SU-DHL-6 (cell line): ENCODE results near the gene ATP2A3.

ENCODE experiments used
- EZH2phosphoT487 ChIP-seq: fragments of 200-600 bp; sonication (generic), shearing (Covaris generic); conservative IDR thresholded peaks from 2 replicates; pipeline ENCODE4 v1.6.1; 2018; ENCODE audit warnings: mild to moderate bottlenecking, antibody characterized with exemption, low read length, moderate library complexity, mixed read lengths
- TF ChIP-seq, protein P1 (sequence below): fragments of 200-600 bp; sonication (generic); IDR thresholded peaks from one replicate; pipeline ENCODE4 v1.5.1; 2017; ENCODE audit warnings: antibody characterized with exemption, mild to moderate bottlenecking, low read length, moderate library complexity; ENCODE audit not compliant: insufficient read depth, poor library complexity, severe bottlenecking

DNA sequence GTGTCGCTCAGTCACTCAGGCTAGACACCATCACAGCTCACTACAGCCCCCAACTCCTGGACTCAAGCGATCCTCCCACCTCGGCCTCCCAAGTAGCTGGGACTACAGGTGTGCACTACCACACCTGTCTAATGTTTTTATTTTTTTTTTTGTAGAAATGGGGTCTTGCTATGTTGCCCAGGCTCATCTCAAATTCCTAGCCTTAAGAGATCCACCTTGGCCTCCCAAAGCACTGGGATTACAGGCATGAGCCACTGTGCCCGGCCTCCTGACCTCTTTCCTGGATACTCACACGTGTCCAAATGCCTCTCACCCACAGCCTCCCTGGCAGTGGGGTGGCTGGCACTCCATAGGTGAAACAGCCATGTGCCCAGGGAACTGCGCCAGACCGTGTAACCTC is 88.9 kb downstream of the ATP2A3 start:
- TF ChIP-seq, protein P1, sequence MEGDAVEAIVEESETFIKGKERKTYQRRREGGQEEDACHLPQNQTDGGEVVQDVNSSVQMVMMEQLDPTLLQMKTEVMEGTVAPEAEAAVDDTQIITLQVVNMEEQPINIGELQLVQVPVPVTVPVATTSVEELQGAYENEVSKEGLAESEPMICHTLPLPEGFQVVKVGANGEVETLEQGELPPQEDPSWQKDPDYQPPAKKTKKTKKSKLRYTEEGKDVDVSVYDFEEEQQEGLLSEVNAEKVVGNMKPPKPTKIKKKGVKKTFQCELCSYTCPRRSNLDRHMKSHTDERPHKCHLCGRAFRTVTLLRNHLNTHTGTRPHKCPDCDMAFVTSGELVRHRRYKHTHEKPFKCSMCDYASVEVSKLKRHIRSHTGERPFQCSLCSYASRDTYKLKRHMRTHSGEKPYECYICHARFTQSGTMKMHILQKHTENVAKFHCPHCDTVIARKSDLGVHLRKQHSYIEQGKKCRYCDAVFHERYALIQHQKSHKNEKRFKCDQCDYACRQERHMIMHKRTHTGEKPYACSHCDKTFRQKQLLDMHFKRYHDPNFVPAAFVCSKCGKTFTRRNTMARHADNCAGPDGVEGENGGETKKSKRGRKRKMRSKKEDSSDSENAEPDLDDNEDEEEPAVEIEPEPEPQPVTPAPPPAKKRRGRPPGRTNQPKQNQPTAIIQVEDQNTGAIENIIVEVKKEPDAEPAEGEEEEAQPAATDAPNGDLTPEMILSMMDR = no peak
- TF ChIP-seq EZH2phosphoT487 = no peak
